Measurements from ENCODE around the gene SMCP.

DNA sequence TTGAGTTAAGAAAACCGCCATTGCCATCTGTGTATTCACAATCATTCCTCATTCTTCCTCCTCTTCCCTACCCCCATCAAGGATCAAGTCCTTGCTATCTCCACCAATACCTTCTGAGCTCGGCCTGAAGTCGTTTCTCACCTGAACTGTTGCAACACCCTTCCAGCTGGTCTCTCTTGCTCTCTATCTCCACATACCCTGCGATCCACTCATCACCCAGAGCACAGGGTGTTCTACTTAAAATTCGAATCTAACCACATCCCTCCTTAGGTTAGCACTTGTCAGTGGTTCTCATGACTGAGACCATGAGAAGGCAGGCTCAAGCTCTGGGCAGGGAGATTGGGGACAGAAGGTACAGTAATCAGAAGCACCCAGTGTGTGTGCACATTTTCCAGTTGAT, 34.8 kb downstream of the SMCP start:
- TF ChIP-seq CTCF (IDR thresholded peaks at IDR 0.05; ENCODE audit: low read depth, low read length, poor library complexity, severe bottlenecking) (no peak), EZH2phosphoT487 (IDR thresholded peaks at IDR 0.05; ENCODE audit: borderline replicate concordance, low read length) (no peak)

All from DOHH2 (cell line).